ENCODE results near the gene NMT1. TPM values are rescaled to one million over a fixed set of nuclear protein-coding genes. Genes with fewer than 3 reads are reported as not detected.
A peak's percentile ranks its signal among the peaks of the same experiment; 100 is the strongest.

Gene NMT1
- total and polyA plus RNA-seq, 2 experiments from 2014 or later = 71.2 to 126 TPM

DNA sequence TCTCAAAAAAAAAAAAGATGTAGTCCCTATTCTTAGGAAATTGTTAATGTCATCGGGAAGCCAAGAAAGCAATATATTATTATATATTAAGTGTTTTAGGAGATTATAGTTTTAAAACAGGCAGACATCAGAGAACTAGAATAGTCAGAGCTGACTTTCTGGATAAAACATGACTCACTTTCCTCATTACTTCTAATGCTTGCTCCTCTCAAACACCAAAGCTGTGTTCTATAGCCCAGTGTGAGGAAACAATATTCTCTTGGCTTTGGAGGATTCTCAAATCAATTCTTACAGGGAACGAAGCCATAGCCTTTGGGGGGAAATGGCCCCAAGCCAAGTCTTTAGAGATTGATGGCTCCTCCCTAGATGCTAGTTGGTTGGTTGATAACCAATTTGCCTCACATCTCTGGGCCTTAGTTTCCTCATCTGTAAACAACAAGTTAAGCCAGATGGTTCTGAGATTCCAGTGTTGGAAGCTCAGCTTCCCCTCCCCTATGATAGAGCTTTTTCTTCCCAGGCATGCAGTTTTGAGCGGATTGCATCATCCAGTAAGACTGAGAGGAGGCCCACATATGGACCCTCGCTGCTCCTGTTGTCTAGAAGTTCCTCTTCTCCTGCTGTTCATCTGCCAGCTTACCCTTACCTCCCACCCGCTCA lies 12.4 kb downstream of the NMT1 start:
- Histone ChIP-seq H4K20me1 (ENCODE audit: insufficient read depth, poor library complexity, severe bottlenecking) (peaks cover 20% of the 10 kb centered on the region), H3K27ac (peak overlapping the region; percentile 58), H3K9me3 (ENCODE audit: low read depth) (no peaks in the 10 kb centered on the region), H3K4me1 (ENCODE audit: insufficient read depth) (no peaks in the 10 kb centered on the region), H3K4me2 (no peak overlapping the region), H3K79me2 (peaks cover 88% of the 10 kb centered on the region), H3K9me2 (replicated peaks; ENCODE audit: insufficient read depth) (no peaks in the 10 kb centered on the region), H3K4me3 (no peak overlapping the region), H2AFZ (no peak overlapping the region), H3K27me3 (no peaks in the 10 kb centered on the region), H3K36me3 (replicated peaks; ENCODE audit: insufficient read depth, low read depth) (no peaks in the 10 kb centered on the region)
- WGBS (ENCODE audit: low lambda C conversion rate, missing lambda C conversion rate) = 84% methylated on average over 5 of the region's 5 CpGs
- DNase-seq (ENCODE audit: low spot score) = peak; percentile 35
- TF ChIP-seq EZH2 (IDR thresholded peaks at IDR 0.05; ENCODE audit: borderline replicate concordance) = no peak
- TF ChIP-seq, protein P1, sequence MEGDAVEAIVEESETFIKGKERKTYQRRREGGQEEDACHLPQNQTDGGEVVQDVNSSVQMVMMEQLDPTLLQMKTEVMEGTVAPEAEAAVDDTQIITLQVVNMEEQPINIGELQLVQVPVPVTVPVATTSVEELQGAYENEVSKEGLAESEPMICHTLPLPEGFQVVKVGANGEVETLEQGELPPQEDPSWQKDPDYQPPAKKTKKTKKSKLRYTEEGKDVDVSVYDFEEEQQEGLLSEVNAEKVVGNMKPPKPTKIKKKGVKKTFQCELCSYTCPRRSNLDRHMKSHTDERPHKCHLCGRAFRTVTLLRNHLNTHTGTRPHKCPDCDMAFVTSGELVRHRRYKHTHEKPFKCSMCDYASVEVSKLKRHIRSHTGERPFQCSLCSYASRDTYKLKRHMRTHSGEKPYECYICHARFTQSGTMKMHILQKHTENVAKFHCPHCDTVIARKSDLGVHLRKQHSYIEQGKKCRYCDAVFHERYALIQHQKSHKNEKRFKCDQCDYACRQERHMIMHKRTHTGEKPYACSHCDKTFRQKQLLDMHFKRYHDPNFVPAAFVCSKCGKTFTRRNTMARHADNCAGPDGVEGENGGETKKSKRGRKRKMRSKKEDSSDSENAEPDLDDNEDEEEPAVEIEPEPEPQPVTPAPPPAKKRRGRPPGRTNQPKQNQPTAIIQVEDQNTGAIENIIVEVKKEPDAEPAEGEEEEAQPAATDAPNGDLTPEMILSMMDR (IDR thresholded peaks at IDR 0.05; ENCODE audit: poor library complexity) = no peak
- TF ChIP-seq EZH2phosphoT487 (IDR thresholded peaks at IDR 0.05; ENCODE audit: low read depth, severe bottlenecking, unreplicated experiment) = no peak

DNA sequence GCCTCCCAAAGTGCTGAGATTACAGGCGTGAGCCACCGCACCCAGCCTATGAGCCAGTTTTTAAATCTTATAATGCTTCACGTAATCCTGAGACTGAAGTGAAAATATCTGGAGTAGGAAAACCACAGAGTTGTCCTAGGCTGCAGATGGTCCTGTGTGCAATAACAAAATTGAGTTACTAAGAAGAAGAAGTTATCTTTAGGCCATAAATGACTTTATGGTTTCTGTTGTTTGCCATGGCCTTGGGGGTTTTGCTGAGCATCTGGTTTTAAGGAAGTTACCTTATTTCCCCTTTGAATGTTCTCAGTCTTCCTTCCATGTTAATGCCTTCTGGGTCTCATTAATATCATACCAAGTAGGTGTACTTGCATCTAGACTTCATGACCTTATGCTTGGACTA lies 16.5 kb downstream of the NMT1 start:
- Histone ChIP-seq H3K36me3 (replicated peaks; ENCODE audit: insufficient read depth, low read depth) (no peaks in the 10 kb centered on the region), H3K27ac (no peak overlapping the region)

DNA sequence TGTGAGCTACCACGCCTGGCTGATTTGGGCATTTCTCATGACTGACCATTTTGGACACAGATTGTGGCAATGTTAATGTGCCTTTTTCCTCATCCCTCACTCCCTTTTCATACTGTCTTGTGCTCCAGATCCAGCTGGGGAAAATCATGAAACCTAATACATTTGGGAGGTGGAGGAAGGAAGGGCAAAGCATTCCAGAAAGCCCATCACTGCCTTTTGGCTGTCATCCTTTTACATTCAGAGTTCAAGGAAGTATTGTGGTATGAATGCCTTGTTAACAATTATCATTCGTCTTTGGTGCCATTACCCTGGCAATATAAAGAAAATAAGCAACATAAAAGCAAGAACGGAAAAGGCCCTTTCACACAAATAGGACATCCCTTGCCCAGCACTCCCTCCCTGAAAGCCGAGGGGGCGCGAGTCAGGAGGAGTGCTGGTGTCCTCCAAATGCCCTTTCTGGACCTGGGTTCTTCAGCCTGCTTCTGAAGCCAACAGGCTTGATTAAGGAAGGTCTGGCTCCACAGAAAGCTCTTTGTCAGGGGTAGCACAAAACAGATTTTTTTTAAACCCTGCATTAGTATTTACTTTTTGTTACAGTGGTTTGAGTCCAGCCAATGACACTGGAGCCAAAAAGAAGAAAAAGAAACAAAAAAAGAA lies 20.1 kb downstream of the NMT1 start:
- no peak overlapping the region for H2AFZ ChIP-seq
- no peaks in the 10 kb centered on the region for H3K27me3 ChIP-seq
- H3K9me3 ChIP-seq (ENCODE audit: low read depth) = no peaks in the 10 kb centered on the region
- no peak overlapping the region for H3K4me2 ChIP-seq
- peaks cover 8% of the 10 kb centered on the region for H4K20me1 ChIP-seq (ENCODE audit: insufficient read depth, poor library complexity, severe bottlenecking)
- H3K36me3 ChIP-seq (replicated peaks; ENCODE audit: insufficient read depth, low read depth) = no peaks in the 10 kb centered on the region
- no peak overlapping the region for H3K27ac ChIP-seq
- 95% methylated on average over 6 of the region's 6 CpGs for WGBS (ENCODE audit: low lambda C conversion rate, missing lambda C conversion rate)
- H3K4me1 ChIP-seq (ENCODE audit: insufficient read depth) = no peaks in the 10 kb centered on the region
- H3K9me2 ChIP-seq (replicated peaks; ENCODE audit: insufficient read depth) = no peaks in the 10 kb centered on the region
- peaks cover 57% of the 10 kb centered on the region for H3K79me2 ChIP-seq
- TF ChIP-seq EZH2phosphoT487 (IDR thresholded peaks at IDR 0.05; ENCODE audit: low read depth, severe bottlenecking, unreplicated experiment) = no peak
- no peak for DNase-seq (ENCODE audit: low spot score)
- no peak overlapping the region for H3K4me3 ChIP-seq

More for the DNA sequence above, 16.5 kb downstream of the NMT1 start:
- TF ChIP-seq EZH2 (IDR thresholded peaks at IDR 0.05; ENCODE audit: borderline replicate concordance) = no peak
- H3K4me2 ChIP-seq = no peak overlapping the region
- no peaks in the 10 kb centered on the region for H3K27me3 ChIP-seq
- H3K79me2 ChIP-seq = peaks cover 80% of the 10 kb centered on the region
- peaks cover 13% of the 10 kb centered on the region for H4K20me1 ChIP-seq (ENCODE audit: insufficient read depth, poor library complexity, severe bottlenecking)
- H3K9me3 ChIP-seq (ENCODE audit: low read depth) = no peaks in the 10 kb centered on the region
- H2AFZ ChIP-seq = no peak overlapping the region
- no peaks in the 10 kb centered on the region for H3K4me1 ChIP-seq (ENCODE audit: insufficient read depth)
- H3K9me2 ChIP-seq (replicated peaks; ENCODE audit: insufficient read depth) = no peaks in the 10 kb centered on the region
- WGBS (ENCODE audit: low lambda C conversion rate, missing lambda C conversion rate) = 88% methylated on average over 3 of the region's 3 CpGs
- H3K4me3 ChIP-seq = no peak overlapping the region
- no peak for DNase-seq (ENCODE audit: low spot score)

DNA sequence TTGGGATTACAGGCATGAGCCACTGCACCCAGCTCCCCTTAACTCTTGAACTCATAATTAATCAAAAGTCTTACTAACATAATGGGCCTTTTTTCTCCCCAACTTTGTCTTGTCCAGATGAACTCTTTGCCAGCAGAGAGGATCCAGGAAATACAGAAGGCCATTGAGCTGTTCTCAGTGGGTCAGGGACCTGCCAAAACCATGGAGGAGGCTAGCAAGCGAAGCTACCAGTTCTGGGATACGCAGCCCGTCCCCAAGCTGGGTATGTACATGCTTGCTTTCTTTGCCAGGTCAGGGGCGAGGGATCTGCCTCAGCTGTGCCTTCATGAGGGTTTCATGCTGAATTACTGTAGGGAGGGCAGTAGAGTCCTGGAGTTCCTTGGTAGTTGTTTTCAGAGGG lies 25.3 kb downstream of the NMT1 start:
- no peaks in the 10 kb centered on the region for H3K9me3 ChIP-seq (ENCODE audit: low read depth)
- TF ChIP-seq, protein P1 (IDR thresholded peaks at IDR 0.05; ENCODE audit: poor library complexity) = no peak
- H4K20me1 ChIP-seq (ENCODE audit: insufficient read depth, poor library complexity, severe bottlenecking) = no peaks in the 10 kb centered on the region
- no peaks in the 10 kb centered on the region for H3K4me1 ChIP-seq (ENCODE audit: insufficient read depth)
- H3K4me3 ChIP-seq = no peak overlapping the region
- H2AFZ ChIP-seq = no peak overlapping the region
- no peaks in the 10 kb centered on the region for H3K36me3 ChIP-seq (replicated peaks; ENCODE audit: insufficient read depth, low read depth)
- H3K9me2 ChIP-seq (replicated peaks; ENCODE audit: insufficient read depth) = no peaks in the 10 kb centered on the region
- H3K79me2 ChIP-seq = peaks cover 10% of the 10 kb centered on the region
- H3K27ac ChIP-seq = peak overlapping the region; percentile 6
- H3K4me2 ChIP-seq = no peak overlapping the region
- no peak for DNase-seq (ENCODE audit: low spot score)
- 99% methylated on average over 4 of the region's 4 CpGs for WGBS (ENCODE audit: low lambda C conversion rate, missing lambda C conversion rate)
- no peaks in the 10 kb centered on the region for H3K27me3 ChIP-seq
